Skin epidermis (tissue), 12 donors: ENCODE measurements around the gene SORCS2.

Source experiments
- H3K27ac ChIP-seq, 21 experiments: fragments of 200-600 bp; sonication (generic) in 11 of 21; one replicate each; pipeline ENCODE4 v1.5.0; 2020; ENCODE audit warnings: mild to moderate bottlenecking in 3 of 21, inconsistent platforms in 2 of 21, moderate library complexity in 2 of 21
- H3K4me3 ChIP-seq, 7 experiments: fragments of 200-600 bp; sonication (generic) in 2 of 7; one replicate each; pipeline ENCODE4 v1.5.0; 2020; ENCODE audit warnings: inconsistent platforms in 2 of 7, mild to moderate bottlenecking in 2 of 7, moderate library complexity in 1 of 7

The SORCS2 gene

GRCh38 chr4:7516096-7516772 lies 323.9 kb downstream of the SORCS2 start:
- Histone ChIP-seq H3K27ac (no peak overlapping the region), H3K4me3 (no peak overlapping the region)

GRCh38 chr4:7516773-7517144 lies 324.4 kb downstream of the SORCS2 start:
- no peak overlapping the region for H3K27ac ChIP-seq

GRCh38 chr4:7518871-7519637 lies 326.7 kb downstream of the SORCS2 start:
- no peak overlapping the region for H3K4me3 ChIP-seq
- no peak overlapping the region for H3K27ac ChIP-seq

More at GRCh38 chr4:7516773-7517144, 324.4 kb downstream of the SORCS2 start:
- no peak overlapping the region for H3K4me3 ChIP-seq

GRCh38 chr4:7519638-7520376 lies 327.5 kb downstream of the SORCS2 start:
- Histone ChIP-seq H3K27ac (no peak overlapping the region), H3K4me3 (no peak overlapping the region)

GRCh38 chr4:7521666-7522065 lies 329.3 kb downstream of the SORCS2 start:
- Histone ChIP-seq H3K27ac (no peak overlapping the region), H3K4me3 (no peak overlapping the region)

GRCh38 chr4:7522452-7523220 lies 330.3 kb downstream of the SORCS2 start:
- H3K27ac ChIP-seq, result no peak overlapping the region
- H3K4me3 ChIP-seq, result no peak overlapping the region

- Histone ChIP-seq H3K27ac (no peak overlapping the region), H3K4me3 (no peak overlapping the region)
These were observed 331.2 kb downstream of the SORCS2 start for GRCh38 chr4:7523526-7523925.

GRCh38 chr4:7524064-7524682 lies 331.8 kb downstream of the SORCS2 start:
- Histone ChIP-seq H3K4me3 (no peak overlapping the region), H3K27ac (no peak overlapping the region)

GRCh38 chr4:7524843-7525242 lies 332.5 kb downstream of the SORCS2 start:
- no peak overlapping the region for H3K27ac ChIP-seq

GRCh38 chr4:7526491-7526890 lies 334.2 kb downstream of the SORCS2 start:
- H3K4me3 ChIP-seq, result no peak overlapping the region
- no peak overlapping the region for H3K27ac ChIP-seq

More at GRCh38 chr4:7524843-7525242, 332.5 kb downstream of the SORCS2 start:
- no peak overlapping the region for H3K4me3 ChIP-seq

GRCh38 chr4:7526929-7527535 lies 334.7 kb downstream of the SORCS2 start:
- H3K27ac ChIP-seq, result no peak overlapping the region

GRCh38 chr4:7529368-7530080 lies 337.2 kb downstream of the SORCS2 start:
- Histone ChIP-seq H3K4me3 (no peak overlapping the region), H3K27ac (no peak overlapping the region)

More at GRCh38 chr4:7526929-7527535, 334.7 kb downstream of the SORCS2 start:
- H3K4me3 ChIP-seq, result no peak overlapping the region

- Histone ChIP-seq H3K27ac (no peak overlapping the region), H3K4me3 (no peak overlapping the region)
These were observed 337.7 kb downstream of the SORCS2 start for GRCh38 chr4:7530082-7530481.

- no peak overlapping the region for H3K27ac ChIP-seq
- no peak overlapping the region for H3K4me3 ChIP-seq
These were observed 338.7 kb downstream of the SORCS2 start for GRCh38 chr4:7530932-7531639.

GRCh38 chr4:7531640-7531994 lies 339.3 kb downstream of the SORCS2 start:
- H3K4me3 ChIP-seq, result no peak overlapping the region

GRCh38 chr4:7532043-7532442 lies 339.7 kb downstream of the SORCS2 start:
- Histone ChIP-seq H3K27ac (no peak overlapping the region), H3K4me3 (no peak overlapping the region)

More at GRCh38 chr4:7531640-7531994, 339.3 kb downstream of the SORCS2 start:
- H3K27ac ChIP-seq, result no peak overlapping the region

- Histone ChIP-seq H3K4me3 (no peak overlapping the region), H3K27ac (no peak overlapping the region)
These were observed 340.9 kb downstream of the SORCS2 start for GRCh38 chr4:7533267-7533666.

GRCh38 chr4:7535094-7535493 lies 342.8 kb downstream of the SORCS2 start:
- no peak overlapping the region for H3K4me3 ChIP-seq
- no peak overlapping the region for H3K27ac ChIP-seq
